ENCODE data around the gene PANX2. TPM values are rescaled to one million over a fixed set of nuclear protein-coding genes. Genes with fewer than 3 reads are reported as not detected.

The PANX2 gene
- total RNA-seq, 1 donor from 2014 or later = 0.26 TPM

GRCh38 chr22:50229370-50229769 lies 58.8 kb downstream of the PANX2 start:
- H3K4me3 ChIP-seq (ENCODE audit: low read depth, low read length) = no peak overlapping the region
- DNase-seq (ENCODE audit: low read depth) (no peak), FAIRE-seq (no peak)
- H3K36me3 ChIP-seq (ENCODE audit: control insufficient read depth, insufficient read depth, low read length) = peaks cover 17% of the 10 kb centered on the region
- H3K27me3 ChIP-seq (ENCODE audit: control insufficient read depth, insufficient read depth, low read length) = no peaks in the 10 kb centered on the region
- no peak for TF ChIP-seq CTCF (IDR thresholded peaks at IDR 0.05; ENCODE audit: insufficient read depth, low read length, severe bottlenecking)

Other genes with a start within 250 kb of the PANX2 start
- 67.1 and 130 TPM in 2 replicates for gene PIM3, start 210.0 kb upstream of the PANX2 start, total RNA-seq
- not detected in 2 replicates for gene IL17REL, start 158.0 kb upstream of the PANX2 start, total RNA-seq
- not detected in 2 replicates for gene TTLL8, start 112.4 kb upstream of the PANX2 start, total RNA-seq
- gene MLC1, start 85.3 kb upstream of the PANX2 start, total RNA-seq = under 0.01 TPM in 1 of 2 replicates, not detected in the other
- 0.26 and 1.4 TPM in 2 replicates for gene MOV10L1, start 80.7 kb upstream of the PANX2 start, total RNA-seq
- gene TRABD, start 15.2 kb downstream of the PANX2 start, total RNA-seq = 38.3 and 43.7 TPM in 2 replicates
- gene SELENOO, start 30.3 kb downstream of the PANX2 start, total RNA-seq = 20.8 and 25.7 TPM in 2 replicates
- gene TUBGCP6, start 74.3 kb downstream of the PANX2 start, total RNA-seq = 18.2 TPM in 2 replicates
- 9.7 and 13.8 TPM in 2 replicates for gene HDAC10, start 80.5 kb downstream of the PANX2 start, total RNA-seq
- gene MAPK12, start 91.0 kb downstream of the PANX2 start, total RNA-seq = 12.4 and 14.1 TPM in 2 replicates
- 3.4 and 9.0 TPM in 2 replicates for gene MAPK11, start 99.6 kb downstream of the PANX2 start, total RNA-seq
- gene PLXNB2, start 136.9 kb downstream of the PANX2 start, total RNA-seq = 138 and 176 TPM in 2 replicates
- 1.1 and 1.8 TPM in 2 replicates for gene DENND6B, start 156.3 kb downstream of the PANX2 start, total RNA-seq
- 50.5 and 57.5 TPM in 2 replicates for gene PPP6R2, start 172.6 kb downstream of the PANX2 start, total RNA-seq